ENCODE measurements around the gene MRPL2.

DNA sequence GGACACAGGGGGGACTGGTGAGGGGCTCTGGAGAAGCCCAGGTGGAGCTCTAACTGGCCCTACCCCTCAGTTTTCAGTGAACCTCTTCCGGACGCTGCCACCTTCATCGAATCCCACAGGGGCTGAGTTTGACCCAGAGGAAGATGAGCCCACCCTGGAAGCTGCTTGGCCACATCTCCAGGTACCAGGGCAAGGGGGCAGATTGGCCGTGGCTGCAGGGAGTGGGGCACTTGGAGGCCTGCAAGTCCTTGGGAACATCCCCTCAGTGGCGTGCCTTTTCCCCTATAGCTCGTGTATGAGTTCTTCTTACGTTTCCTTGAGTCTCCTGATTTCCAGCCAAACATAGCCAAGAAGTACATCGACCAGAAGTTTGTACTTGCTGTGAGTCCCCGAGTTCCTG lies 52.1 kb downstream of the MRPL2 start:
- TF ChIP-seq, protein P1, sequence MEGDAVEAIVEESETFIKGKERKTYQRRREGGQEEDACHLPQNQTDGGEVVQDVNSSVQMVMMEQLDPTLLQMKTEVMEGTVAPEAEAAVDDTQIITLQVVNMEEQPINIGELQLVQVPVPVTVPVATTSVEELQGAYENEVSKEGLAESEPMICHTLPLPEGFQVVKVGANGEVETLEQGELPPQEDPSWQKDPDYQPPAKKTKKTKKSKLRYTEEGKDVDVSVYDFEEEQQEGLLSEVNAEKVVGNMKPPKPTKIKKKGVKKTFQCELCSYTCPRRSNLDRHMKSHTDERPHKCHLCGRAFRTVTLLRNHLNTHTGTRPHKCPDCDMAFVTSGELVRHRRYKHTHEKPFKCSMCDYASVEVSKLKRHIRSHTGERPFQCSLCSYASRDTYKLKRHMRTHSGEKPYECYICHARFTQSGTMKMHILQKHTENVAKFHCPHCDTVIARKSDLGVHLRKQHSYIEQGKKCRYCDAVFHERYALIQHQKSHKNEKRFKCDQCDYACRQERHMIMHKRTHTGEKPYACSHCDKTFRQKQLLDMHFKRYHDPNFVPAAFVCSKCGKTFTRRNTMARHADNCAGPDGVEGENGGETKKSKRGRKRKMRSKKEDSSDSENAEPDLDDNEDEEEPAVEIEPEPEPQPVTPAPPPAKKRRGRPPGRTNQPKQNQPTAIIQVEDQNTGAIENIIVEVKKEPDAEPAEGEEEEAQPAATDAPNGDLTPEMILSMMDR (IDR thresholded peaks at IDR 0.05 in 8 of 11, conservative IDR thresholded peaks at IDR 0.05 in 3 of 11) = no peak
- no peak for TF ChIP-seq POLR2A (IDR thresholded peaks at IDR 0.05)
- TF ChIP-seq POLR2AphosphoS5 (IDR thresholded peaks at IDR 0.05) = peak in 2 of 3 donors; percentile 1 to 15
